Activated T-cell treated with anti-CD3 and anti-CD28 coated beads for 4 hours (primary cell): ENCODE results near the gene POU2F1.
"Not testable (repeated sequence)": the region's sequence is repeated elsewhere in the genome, so short reads cannot be mapped to it uniquely, and the experiment has no call there.

Experiments used
- DNase-seq: peaks from one replicate; pipeline ENCODE4 v3.0.0-alpha.2; 2020

The POU2F1 gene

GRCh38 chr1:167274061-167274460, 53.4 kb downstream of the POU2F1 start:
- no peak for DNase-seq

- DNase-seq = no peak
Observed at GRCh38 chr1:167276969-167277368, 56.3 kb downstream of the POU2F1 start.

- DNase-seq = no peak
Observed at GRCh38 chr1:167278497-167278896, 57.8 kb downstream of the POU2F1 start.

- DNase-seq = no peak
Observed at GRCh38 chr1:167280912-167281311, 60.2 kb downstream of the POU2F1 start.

- no peak for DNase-seq
Observed at GRCh38 chr1:167288390-167289074, 67.8 kb downstream of the POU2F1 start.

- DNase-seq = no peak
Observed at GRCh38 chr1:167289075-167289442, 68.4 kb downstream of the POU2F1 start.

- no peak for DNase-seq
Observed at GRCh38 chr1:167289966-167290365, 69.3 kb downstream of the POU2F1 start.

GRCh38 chr1:167291539-167292185, 71.0 kb downstream of the POU2F1 start:
- no peak for DNase-seq

GRCh38 chr1:167292216-167292615, 71.5 kb downstream of the POU2F1 start:
- DNase-seq = no peak

- DNase-seq = no peak
Observed at GRCh38 chr1:167293057-167293456, 72.4 kb downstream of the POU2F1 start.

GRCh38 chr1:167294528-167294927, 73.8 kb downstream of the POU2F1 start:
- DNase-seq = no peak

- DNase-seq = no peak
Observed at GRCh38 chr1:167297222-167298214, 76.8 kb downstream of the POU2F1 start.

- no peak for DNase-seq
Observed at GRCh38 chr1:167298325-167298724, 77.6 kb downstream of the POU2F1 start.

- DNase-seq = no peak
Observed at GRCh38 chr1:167301355-167301754, 80.7 kb downstream of the POU2F1 start.

GRCh38 chr1:167304165-167304564, 83.5 kb downstream of the POU2F1 start:
- no peak for DNase-seq

GRCh38 chr1:167305059-167305705, 84.5 kb downstream of the POU2F1 start:
- no peak for DNase-seq

GRCh38 chr1:167305706-167306277, 85.1 kb downstream of the POU2F1 start:
- DNase-seq = no peak

GRCh38 chr1:167310732-167311131, 90.0 kb downstream of the POU2F1 start:
- no peak for DNase-seq

GRCh38 chr1:167312871-167313270, 92.2 kb downstream of the POU2F1 start:
- no peak for DNase-seq

GRCh38 chr1:167314671-167315070, 94.0 kb downstream of the POU2F1 start:
- DNase-seq = no peak

GRCh38 chr1:167317463-167317862, 96.8 kb downstream of the POU2F1 start:
- DNase-seq = no peak

- DNase-seq = not testable (repeated sequence)
Observed at GRCh38 chr1:167319206-167319605, 98.5 kb downstream of the POU2F1 start.

- no peak for DNase-seq
Observed at GRCh38 chr1:167322483-167322882, 101.8 kb downstream of the POU2F1 start.
